H9 (cell line): Measurements from ENCODE around the gene SLC19A1. TPM values are rescaled to one million over a fixed set of nuclear protein-coding genes. Genes with fewer than 3 reads are reported as not detected.

Experiments used
- DNase-seq: peaks from one replicate; pipeline ENCODE4 v3.0.0-alpha.2; 2017
- H2AFZ ChIP-seq: one replicate; pipeline ENCODE4 v1.6.1; 2013; ENCODE audit warnings: mild to moderate bottlenecking, low read length, control low read depth, moderate library complexity
- H2AK5ac ChIP-seq: 2 replicates; pipeline ENCODE4 v1.6.1; 2013; ENCODE audit warnings: low read length, control low read depth, mixed read lengths; ENCODE audit not compliant: insufficient read length
- H2BK120ac ChIP-seq: one replicate; pipeline ENCODE4 v1.6.1; 2013; ENCODE audit warnings: low read depth, mild to moderate bottlenecking, low read length, control low read depth, inconsistent platforms; ENCODE audit not compliant: poor library complexity, severe bottlenecking
- H2BK12ac ChIP-seq: 2 replicates; pipeline ENCODE4 v1.6.1; 2013; ENCODE audit warnings: low read length, control low read depth, mixed read lengths, low read depth; ENCODE audit not compliant: insufficient read length
- H2BK15ac ChIP-seq: 2 replicates; pipeline ENCODE4 v1.6.1; 2013; ENCODE audit warnings: low read depth, low read length, control low read depth
- H2BK20ac ChIP-seq: one replicate; pipeline ENCODE4 v1.6.1; 2013; ENCODE audit warnings: low read depth, mild to moderate bottlenecking, low read length, control low read depth, inconsistent platforms; ENCODE audit not compliant: poor library complexity, severe bottlenecking
- H2BK5ac ChIP-seq: 2 replicates; pipeline ENCODE4 v1.6.1; 2013; ENCODE audit warnings: low read length, control low read depth, mixed read lengths; ENCODE audit not compliant: insufficient read length
- H3K14ac ChIP-seq: 2 replicates; pipeline ENCODE4 v1.6.1; 2013; ENCODE audit warnings: low read length, control low read depth; ENCODE audit not compliant: insufficient read depth
- H3K18ac ChIP-seq: 2 replicates; pipeline ENCODE4 v1.6.1; 2013; ENCODE audit warnings: low read depth, mild to moderate bottlenecking, mixed read lengths, low read length, control low read depth; ENCODE audit not compliant: insufficient read length
- H3K23ac ChIP-seq: 2 replicates; pipeline ENCODE4 v1.6.1; 2013; ENCODE audit warnings: low read length, control low read depth, mixed read lengths, low read depth; ENCODE audit not compliant: insufficient read length
- H3K23me2 ChIP-seq: 2 replicates; pipeline ENCODE4 v1.6.1; 2013; ENCODE audit warnings: low read depth, mild to moderate bottlenecking, mixed read lengths, low read length, control low read depth; ENCODE audit not compliant: insufficient read length, poor library complexity, severe bottlenecking
- H3K27ac ChIP-seq: 2 replicates; pipeline ENCODE4 v1.5.1; 2013; ENCODE audit warnings: low read length, control low read depth, mixed read lengths, low read depth; ENCODE audit not compliant: insufficient read length
- H3K27me3 ChIP-seq: 2 replicates; pipeline ENCODE4 v1.6.1; 2013; ENCODE audit warnings: low read length, control low read depth, inconsistent platforms; ENCODE audit not compliant: insufficient read depth
- H3K4ac ChIP-seq: 2 replicates; pipeline ENCODE4 v1.6.1; 2013; ENCODE audit warnings: low read depth, mild to moderate bottlenecking, control low read depth, inconsistent platforms, low read length, moderate library complexity
- H3K4me1 ChIP-seq: 2 replicates; pipeline ENCODE4 v1.6.1; 2013; ENCODE audit warnings: low read length, control low read depth, inconsistent platforms; ENCODE audit not compliant: insufficient read depth
- H3K4me2 ChIP-seq: 2 replicates; pipeline ENCODE4 v1.6.1; 2013; ENCODE audit warnings: low read length, control low read depth, mixed read lengths; ENCODE audit not compliant: insufficient read length, insufficient read depth
- H3K56ac ChIP-seq: 2 replicates; pipeline ENCODE4 v1.6.1; 2013; ENCODE audit warnings: low read depth, mild to moderate bottlenecking, mixed read lengths, low read length, control low read depth; ENCODE audit not compliant: insufficient read length
- H3K79me1 ChIP-seq: 2 replicates; pipeline ENCODE4 v1.6.1; 2013; ENCODE audit warnings: low read depth, mild to moderate bottlenecking, moderate library complexity, low read length, control low read depth, inconsistent platforms; ENCODE audit not compliant: insufficient read depth, poor library complexity, severe bottlenecking
- H3K79me2 ChIP-seq: 2 replicates; pipeline ENCODE4 v1.6.1; 2013; ENCODE audit warnings: low read length, control low read depth, inconsistent platforms; ENCODE audit not compliant: insufficient read depth
- H3K9ac ChIP-seq: 2 replicates; pipeline ENCODE4 v1.6.1; 2013; ENCODE audit warnings: low read length, control low read depth, mixed read lengths; ENCODE audit not compliant: insufficient read length; ENCODE audit errors: extremely low read depth
- H3K9me3 ChIP-seq: one replicate; pipeline ENCODE4 v1.6.1; 2013; ENCODE audit warnings: low read depth, low read length, inconsistent platforms; ENCODE audit not compliant: control insufficient read depth
- H3T11ph ChIP-seq: one replicate; pipeline ENCODE4 v1.6.1; 2013; ENCODE audit warnings: mild to moderate bottlenecking, low read length, control low read depth, inconsistent platforms
- H4K20me1 ChIP-seq: one replicate; pipeline ENCODE4 v1.6.1; 2013; ENCODE audit not compliant: control insufficient read depth, insufficient read length, insufficient read depth
- H4K5ac ChIP-seq: 2 replicates; pipeline ENCODE4 v1.6.1; 2013; ENCODE audit warnings: low read depth, mild to moderate bottlenecking, mixed read lengths, low read length, control low read depth; ENCODE audit not compliant: insufficient read length
- H4K8ac ChIP-seq: replicated peaks from 2 replicates; pipeline ENCODE4 v1.6.1; 2013; ENCODE audit warnings: low read length, control low read depth, mixed read lengths, low read depth; ENCODE audit not compliant: insufficient read length
- H4K91ac ChIP-seq: 2 replicates; pipeline ENCODE4 v1.6.1; 2013; ENCODE audit warnings: low read depth, mild to moderate bottlenecking, moderate library complexity, mixed read lengths, low read length, control low read depth; ENCODE audit not compliant: insufficient read length
- H3K27ac Mint-ChIP-seq, 3 experiments: 2 replicates in 2 of 3; 3 replicates in 1 of 3; pipeline ENCODE4 v1.8.0; 2020 to 2021; ENCODE audit warnings: mixed read lengths in 3 of 3, mild to moderate bottlenecking in 1 of 3, moderate library complexity in 1 of 3
- H3K27me3 Mint-ChIP-seq: 2 replicates; pipeline ENCODE4 v1.8.0; 2021; ENCODE audit warnings: low read depth, mild to moderate bottlenecking, moderate library complexity, mixed read lengths
- H3K36me3 Mint-ChIP-seq, 3 experiments: 2 replicates in 2 of 3; 3 replicates in 1 of 3; pipeline ENCODE4 v1.8.0; 2020 to 2021; ENCODE audit warnings: low read depth in 3 of 3, mixed read lengths in 3 of 3; ENCODE audit not compliant: insufficient read depth in 1 of 3
- H3K4me1 Mint-ChIP-seq, 2 experiments: 2 replicates each; pipeline ENCODE4 v1.8.0; 2020; ENCODE audit warnings: mixed read lengths in 2 of 2
- H3K4me3 Mint-ChIP-seq, 2 experiments: 2 replicates in 1 of 2; 3 replicates in 1 of 2; pipeline ENCODE4 v1.8.0; 2020 to 2021; ENCODE audit warnings: mild to moderate bottlenecking in 2 of 2, mixed read lengths in 2 of 2, moderate library complexity in 1 of 2
- H3K9me3 Mint-ChIP-seq, 2 experiments: 2 replicates in 1 of 2; 3 replicates in 1 of 2; pipeline ENCODE4 v1.8.0; 2020; ENCODE audit warnings: mild to moderate bottlenecking in 2 of 2, mixed read lengths in 2 of 2, moderate library complexity in 1 of 2
- WGBS: extraction: QIAGEN DNeasy Blood & Tissue Kit; methylation state at CpG from one replicate; pipeline ENCODE4 v1.1.7; 2013; ENCODE audit warnings: missing lambda C conversion rate, low lambda C conversion rate, mixed read lengths; ENCODE audit not compliant: insufficient read length; ENCODE audit errors: extremely low coverage; 5-methylcytosine and 5-hydroxymethylcytosine counted together
- total RNA-seq: library from RNA; stranded (reverse); gene quantifications from 2 replicates; pipeline ENCODE4 v1.2.1, GENCODE V29; 2021
- TF ChIP-seq, protein P1 (sequence below): fragments of 200-600 bp; sonication (generic); conservative IDR thresholded peaks from 3 replicates; pipeline ENCODE4 v1.8.0; 2021; ENCODE audit warnings: antibody characterized with exemption, mild to moderate bottlenecking

The SLC19A1 gene
- total RNA-seq, 1 experiment from 2014 or later: 32.4 TPM

- Mint-ChIP-seq H3K36me3 (peaks cover 16 to 49% (median 34%) of the 10 kb centered on the region in 3 experiments; a peak in 6 of 7 replicates), H3K4me3 (no peak overlapping the region), H3K27ac (no peak overlapping the region), H3K4me1 (peaks cover 14 to 18% of the 10 kb centered on the region in 2 experiments), H3K9me3 (no peaks in the 10 kb centered on the region), H3K27me3 (no peaks in the 10 kb centered on the region)
- no peak overlapping the region for H2BK20ac ChIP-seq
- H3K23ac ChIP-seq: no peak overlapping the region
- H3T11ph ChIP-seq: no peak overlapping the region
- no peak overlapping the region for H3K4ac ChIP-seq
- H2BK12ac ChIP-seq: no peak overlapping the region
- H3K79me2 ChIP-seq: no peaks in the 10 kb centered on the region
- H2AK5ac ChIP-seq: no peak overlapping the region
- no peak overlapping the region for H2BK15ac ChIP-seq
- H3K27ac ChIP-seq: no peak overlapping the region
- no peak overlapping the region for H4K5ac ChIP-seq
- H3K56ac ChIP-seq: no peak overlapping the region
- H3K4me2 ChIP-seq: no peak overlapping the region
- no peak overlapping the region for H3K9ac ChIP-seq
- peaks cover 4% of the 10 kb centered on the region for H4K20me1 ChIP-seq
- H3K9me3 ChIP-seq: no peaks in the 10 kb centered on the region
- no peak overlapping the region for H4K8ac ChIP-seq
- no peaks in the 10 kb centered on the region for H3K79me1 ChIP-seq
- H3K27me3 ChIP-seq: no peaks in the 10 kb centered on the region
- no peak overlapping the region for H3K18ac ChIP-seq
- H2BK120ac ChIP-seq: no peak overlapping the region
- H2BK5ac ChIP-seq: no peak overlapping the region
- no peak overlapping the region for H3K14ac ChIP-seq
- H3K4me1 ChIP-seq: no peaks in the 10 kb centered on the region
- no CpG with 5 or more reads among the region's 20 CpGs for WGBS
- no peak for DNase-seq
- no peak overlapping the region for H4K91ac ChIP-seq
- no peak overlapping the region for H2AFZ ChIP-seq
- TF ChIP-seq, protein P1, sequence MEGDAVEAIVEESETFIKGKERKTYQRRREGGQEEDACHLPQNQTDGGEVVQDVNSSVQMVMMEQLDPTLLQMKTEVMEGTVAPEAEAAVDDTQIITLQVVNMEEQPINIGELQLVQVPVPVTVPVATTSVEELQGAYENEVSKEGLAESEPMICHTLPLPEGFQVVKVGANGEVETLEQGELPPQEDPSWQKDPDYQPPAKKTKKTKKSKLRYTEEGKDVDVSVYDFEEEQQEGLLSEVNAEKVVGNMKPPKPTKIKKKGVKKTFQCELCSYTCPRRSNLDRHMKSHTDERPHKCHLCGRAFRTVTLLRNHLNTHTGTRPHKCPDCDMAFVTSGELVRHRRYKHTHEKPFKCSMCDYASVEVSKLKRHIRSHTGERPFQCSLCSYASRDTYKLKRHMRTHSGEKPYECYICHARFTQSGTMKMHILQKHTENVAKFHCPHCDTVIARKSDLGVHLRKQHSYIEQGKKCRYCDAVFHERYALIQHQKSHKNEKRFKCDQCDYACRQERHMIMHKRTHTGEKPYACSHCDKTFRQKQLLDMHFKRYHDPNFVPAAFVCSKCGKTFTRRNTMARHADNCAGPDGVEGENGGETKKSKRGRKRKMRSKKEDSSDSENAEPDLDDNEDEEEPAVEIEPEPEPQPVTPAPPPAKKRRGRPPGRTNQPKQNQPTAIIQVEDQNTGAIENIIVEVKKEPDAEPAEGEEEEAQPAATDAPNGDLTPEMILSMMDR: no peak
- no peaks in the 10 kb centered on the region for H3K23me2 ChIP-seq
Measured at GRCh38 chr21:45491056-45491455, 51.2 kb downstream of the SLC19A1 start.
